ENCODE measurements around the gene CDC25A.

Gene CDC25A

DNA sequence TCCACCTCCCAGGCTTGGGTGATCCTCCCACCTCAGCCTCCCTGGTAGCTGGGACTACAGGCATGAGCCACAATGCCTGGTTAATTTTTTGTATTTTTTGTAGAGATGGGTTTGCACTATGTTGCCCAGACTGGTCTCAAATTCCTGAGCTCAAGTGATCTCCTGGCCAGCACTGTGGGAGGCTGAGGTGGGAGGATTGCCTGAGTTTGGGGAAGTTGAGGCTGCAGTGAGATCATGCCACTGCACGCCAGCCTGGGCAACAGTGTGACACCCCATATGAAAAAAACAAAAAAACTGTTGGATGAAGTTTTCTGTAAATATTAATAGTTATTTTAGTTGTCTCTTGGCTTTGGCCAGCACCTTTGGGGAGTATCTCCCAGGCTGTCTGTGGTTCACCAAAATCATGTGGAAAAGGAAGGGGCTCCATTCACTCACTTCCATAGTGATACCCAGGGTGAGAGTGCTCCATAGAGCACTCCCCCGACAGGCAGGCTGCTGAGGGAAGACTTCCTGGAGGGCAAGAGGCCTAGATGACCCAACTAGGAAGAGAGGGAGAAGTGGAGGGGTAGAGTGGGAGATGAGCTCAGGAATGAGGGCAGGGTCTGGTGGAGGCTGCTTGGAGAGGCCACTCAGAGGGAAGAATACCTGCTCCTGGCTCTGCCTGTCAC lies 47.1 kb downstream of the CDC25A start:
- Mint-ChIP-seq H3K27me3 (ENCODE audit: low read depth) (peaks cover 3% of the 10 kb centered on the region), H3K27ac (no peak overlapping the region), H3K4me3 (no peak overlapping the region), H3K4me1 (ENCODE audit: low read depth) (no peaks in the 10 kb centered on the region), H3K36me3 (ENCODE audit: low read depth) (no peaks in the 10 kb centered on the region), H3K9me3 (no peaks in the 10 kb centered on the region)

GRCh38 chr3:48140336-48140757 lies 47.9 kb downstream of the CDC25A start:
- Mint-ChIP-seq H3K27ac (no peak overlapping the region), H3K4me3 (no peak overlapping the region), H3K36me3 (ENCODE audit: low read depth) (no peaks in the 10 kb centered on the region)

DNA sequence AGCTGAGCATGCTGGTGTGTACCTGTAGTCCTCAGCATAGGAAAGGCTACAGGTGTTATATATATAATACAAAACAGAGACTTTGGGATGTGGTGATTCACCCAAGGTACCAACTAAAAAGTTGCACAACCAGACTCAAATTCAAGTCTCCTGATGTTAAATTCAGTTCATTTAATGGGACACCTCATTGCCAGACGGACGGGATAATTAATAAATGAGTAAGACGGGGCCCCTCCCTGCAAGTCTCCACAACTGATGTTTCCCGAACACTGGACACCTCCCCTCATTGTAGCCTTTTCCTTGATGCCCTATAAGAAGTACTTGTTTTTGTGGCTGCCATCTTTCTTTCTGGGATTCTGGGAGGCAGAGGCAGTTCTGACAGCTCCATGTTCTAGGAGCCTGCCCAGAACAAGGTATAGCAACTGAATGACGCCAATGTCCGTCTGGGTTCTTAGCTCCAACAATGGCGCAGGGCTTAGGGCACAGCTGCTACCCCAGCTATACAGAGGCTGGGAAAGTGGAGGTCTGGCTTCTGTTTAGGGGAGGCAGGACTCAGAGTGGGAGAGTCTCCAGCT lies 50.7 kb downstream of the CDC25A start:
- H3K4me3 Mint-ChIP-seq, result no peak overlapping the region
- H3K36me3 Mint-ChIP-seq (ENCODE audit: low read depth), result no peaks in the 10 kb centered on the region

More at GRCh38 chr3:48140336-48140757, 47.9 kb downstream of the CDC25A start:
- H3K9me3 Mint-ChIP-seq, result no peaks in the 10 kb centered on the region
- no peaks in the 10 kb centered on the region for H3K4me1 Mint-ChIP-seq (ENCODE audit: low read depth)
- H3K27me3 Mint-ChIP-seq (ENCODE audit: low read depth), result peaks cover 3% of the 10 kb centered on the region

DNA sequence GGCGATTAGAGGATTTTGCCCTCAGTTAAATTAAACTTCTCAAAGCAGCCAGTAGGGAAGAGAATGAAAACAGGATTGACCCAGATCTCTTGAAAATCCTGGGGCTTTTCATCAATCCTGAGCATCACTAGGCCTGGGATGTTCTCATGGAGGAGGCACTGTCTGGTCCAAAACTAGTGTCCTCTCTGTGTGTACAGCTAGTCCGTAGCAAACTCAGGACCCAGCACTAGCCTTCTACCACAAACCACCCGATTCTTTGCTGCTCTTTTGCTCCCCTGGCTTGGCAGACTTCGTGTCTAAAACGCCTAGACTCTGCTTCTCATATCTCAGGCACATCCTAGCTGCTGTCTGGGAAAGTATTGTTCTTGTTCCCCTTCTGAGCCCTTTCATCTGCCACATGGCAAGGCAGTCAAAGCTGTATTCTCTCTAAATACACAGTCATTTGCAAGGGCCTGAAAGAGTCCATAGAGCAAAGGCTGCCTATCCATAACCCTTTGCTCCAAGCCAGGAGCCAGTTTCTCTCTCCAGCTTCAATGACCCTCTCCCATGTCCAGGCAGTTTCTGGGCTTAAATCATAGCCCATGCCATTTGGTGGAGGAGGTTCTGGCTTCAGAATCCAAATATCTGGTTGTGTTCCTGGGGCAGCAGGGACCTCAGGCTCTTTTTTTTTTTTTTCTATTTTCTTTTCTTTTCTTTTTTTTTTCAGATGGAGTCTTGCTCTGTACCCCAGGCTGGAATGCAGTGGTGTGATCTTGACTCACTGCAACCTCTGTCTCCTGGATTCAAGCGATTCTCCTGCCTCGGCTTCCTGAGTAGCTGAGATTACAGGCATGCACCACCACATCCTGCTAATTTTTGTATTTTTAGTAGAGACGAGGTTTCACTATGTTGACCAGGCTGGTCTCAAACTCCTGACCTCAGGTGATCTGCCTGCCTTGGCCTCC lies 52.4 kb downstream of the CDC25A start:
- H3K4me1 Mint-ChIP-seq (ENCODE audit: low read depth), result no peaks in the 10 kb centered on the region
- no peak overlapping the region for H3K4me3 Mint-ChIP-seq
- H3K27ac Mint-ChIP-seq, result no peak overlapping the region
- no peaks in the 10 kb centered on the region for H3K9me3 Mint-ChIP-seq
- H3K36me3 Mint-ChIP-seq (ENCODE audit: low read depth), result no peaks in the 10 kb centered on the region
- peaks cover 3% of the 10 kb centered on the region for H3K27me3 Mint-ChIP-seq (ENCODE audit: low read depth)

More for the DNA sequence above, 50.7 kb downstream of the CDC25A start:
- Mint-ChIP-seq H3K27ac (no peak overlapping the region), H3K4me1 (ENCODE audit: low read depth) (no peaks in the 10 kb centered on the region), H3K27me3 (ENCODE audit: low read depth) (peaks cover 3% of the 10 kb centered on the region), H3K9me3 (no peaks in the 10 kb centered on the region)

DNA sequence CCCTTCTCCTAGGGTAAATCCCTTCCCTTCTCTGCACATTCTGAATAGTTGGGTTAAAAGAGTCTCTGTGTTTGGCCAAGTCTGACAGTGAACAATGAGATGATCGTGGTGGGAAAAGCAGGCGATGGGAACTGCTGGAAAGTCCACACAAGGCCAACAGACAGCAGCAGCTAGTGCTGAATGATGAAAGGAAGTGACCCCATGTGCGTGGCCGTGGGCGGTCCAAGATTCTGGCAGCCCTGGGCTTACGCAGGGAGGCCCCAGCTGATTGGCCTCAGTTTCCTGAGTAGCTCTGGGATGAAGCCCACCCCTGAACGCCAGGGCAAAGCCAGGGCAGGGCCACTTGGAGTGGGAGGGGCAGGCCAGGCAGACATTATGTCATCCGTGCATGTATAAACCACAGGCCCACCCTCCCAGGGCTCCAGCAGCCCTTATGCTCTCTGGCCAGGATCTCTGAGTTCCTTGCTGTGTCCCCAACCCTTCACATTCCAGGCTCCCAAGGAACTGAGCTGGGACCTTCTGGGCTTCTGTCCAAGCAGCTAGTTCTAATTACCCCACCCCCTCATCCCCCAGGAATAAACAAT lies 57.8 kb downstream of the CDC25A start:
- no peak overlapping the region for H3K4me3 Mint-ChIP-seq
- no peak overlapping the region for H3K27ac Mint-ChIP-seq
- H3K27me3 Mint-ChIP-seq (ENCODE audit: low read depth), result no peaks in the 10 kb centered on the region
- H3K4me1 Mint-ChIP-seq (ENCODE audit: low read depth), result no peaks in the 10 kb centered on the region
- no peaks in the 10 kb centered on the region for H3K36me3 Mint-ChIP-seq (ENCODE audit: low read depth)
- H3K9me3 Mint-ChIP-seq, result no peaks in the 10 kb centered on the region

- Mint-ChIP-seq H3K4me1 (ENCODE audit: low read depth) (no peaks in the 10 kb centered on the region), H3K4me3 (no peak overlapping the region)
Observed at GRCh38 chr3:48129921-48130320, 58.3 kb downstream of the CDC25A start.

GRCh38 chr3:48128774-48129173 lies 59.4 kb downstream of the CDC25A start:
- Mint-ChIP-seq H3K27me3 (ENCODE audit: low read depth) (no peaks in the 10 kb centered on the region), H3K36me3 (ENCODE audit: low read depth) (no peaks in the 10 kb centered on the region), H3K4me3 (no peak overlapping the region), H3K9me3 (no peaks in the 10 kb centered on the region), H3K4me1 (ENCODE audit: low read depth) (no peaks in the 10 kb centered on the region), H3K27ac (no peak overlapping the region)

More at GRCh38 chr3:48129921-48130320, 58.3 kb downstream of the CDC25A start:
- Mint-ChIP-seq H3K9me3 (no peaks in the 10 kb centered on the region), H3K27ac (no peak overlapping the region), H3K36me3 (ENCODE audit: low read depth) (no peaks in the 10 kb centered on the region), H3K27me3 (ENCODE audit: low read depth) (no peaks in the 10 kb centered on the region)

DNA sequence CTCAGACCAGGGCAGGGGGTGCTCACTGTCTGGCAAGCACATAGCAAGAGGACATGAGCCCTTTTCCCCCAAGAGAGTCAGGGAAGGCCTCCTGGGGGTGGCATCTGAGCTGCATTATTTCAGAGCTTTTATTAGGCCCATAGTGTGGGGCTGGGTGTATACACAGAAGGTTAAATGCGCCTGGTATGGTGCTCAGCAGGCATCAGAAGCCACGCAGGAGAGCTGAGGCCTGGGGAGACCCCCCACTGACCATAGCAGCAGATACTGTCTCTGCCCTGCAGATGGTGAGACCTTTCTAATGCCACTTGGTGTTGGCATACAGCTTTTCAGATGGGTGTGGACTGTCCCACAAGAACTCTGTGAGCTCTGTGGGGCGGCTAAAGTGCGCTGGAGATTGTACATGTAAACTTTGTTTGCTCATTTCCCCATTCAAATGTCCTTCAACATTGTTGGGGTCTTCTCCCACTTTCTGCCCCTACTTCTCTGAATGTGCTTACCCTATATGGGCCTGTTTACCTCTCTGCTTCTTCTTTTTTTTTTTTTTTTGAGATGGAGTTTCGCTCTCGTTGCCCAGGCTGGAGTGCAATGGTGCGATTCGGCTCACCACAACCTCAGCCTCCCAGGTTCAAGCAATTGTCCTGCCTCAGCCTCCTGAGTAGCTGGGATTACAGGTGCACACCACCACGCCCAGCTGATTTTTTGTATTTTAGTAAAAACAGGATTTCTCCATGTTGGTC lies 62.2 kb downstream of the CDC25A start:
- Mint-ChIP-seq H3K9me3 (no peaks in the 10 kb centered on the region), H3K27ac (no peak overlapping the region), H3K4me3 (no peak overlapping the region), H3K27me3 (ENCODE audit: low read depth) (no peaks in the 10 kb centered on the region), H3K36me3 (ENCODE audit: low read depth) (no peaks in the 10 kb centered on the region), H3K4me1 (ENCODE audit: low read depth) (no peaks in the 10 kb centered on the region)

DNA sequence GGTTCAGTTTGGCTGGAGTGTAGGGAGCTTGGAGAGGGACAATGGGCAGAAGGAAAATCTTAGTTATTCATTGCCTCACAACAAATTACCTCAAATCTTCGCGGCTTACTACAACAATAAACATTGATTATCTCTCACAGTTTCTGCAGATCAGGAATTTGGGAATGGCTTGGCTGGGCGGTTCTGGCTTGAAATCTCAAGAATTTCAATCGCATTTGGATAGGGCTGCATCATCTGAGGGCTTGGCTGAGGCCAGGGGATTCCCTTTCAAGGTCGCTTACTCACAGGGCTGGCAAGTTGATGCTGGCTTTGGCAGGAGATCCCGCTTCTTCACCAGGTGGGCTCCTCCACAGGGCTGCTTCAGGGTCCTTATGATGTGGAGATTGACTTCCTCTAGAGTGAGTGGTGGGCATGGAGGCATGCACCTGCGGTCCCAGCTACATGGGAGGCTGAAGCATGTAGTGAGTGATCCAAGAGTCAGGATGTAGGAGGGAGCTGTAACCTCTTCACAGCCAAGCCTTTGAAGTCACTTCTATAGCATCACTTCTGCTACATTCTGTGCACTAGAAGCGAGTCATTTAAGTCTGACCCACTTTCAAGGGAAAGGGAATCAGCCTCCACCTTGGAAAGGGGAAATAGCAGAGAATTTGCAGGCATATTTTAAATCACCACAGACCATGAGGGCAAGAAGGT lies 63.1 kb downstream of the CDC25A start:
- Mint-ChIP-seq H3K4me1 (ENCODE audit: low read depth) (no peaks in the 10 kb centered on the region), H3K27ac (no peak overlapping the region), H3K4me3 (no peak overlapping the region), H3K27me3 (ENCODE audit: low read depth) (no peaks in the 10 kb centered on the region), H3K36me3 (ENCODE audit: low read depth) (no peaks in the 10 kb centered on the region), H3K9me3 (no peaks in the 10 kb centered on the region)

DNA sequence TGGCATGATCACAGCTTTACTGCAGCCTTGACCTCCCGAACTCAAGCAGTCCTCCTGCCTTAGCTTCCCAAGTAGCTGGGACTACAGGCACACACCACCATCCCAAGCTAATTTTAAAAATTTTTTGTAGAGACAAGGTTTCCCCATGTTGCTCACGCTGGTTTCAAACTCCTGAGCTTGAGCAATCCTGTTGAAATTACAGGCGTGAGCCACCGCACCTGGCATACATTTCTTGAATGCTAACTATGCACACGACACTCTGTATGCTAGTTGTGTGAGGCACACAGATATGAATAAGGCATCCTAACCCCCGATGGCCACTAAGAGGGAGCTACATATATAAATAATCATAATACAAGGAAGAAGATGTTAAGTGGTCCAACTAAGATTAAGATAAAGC lies 64.9 kb downstream of the CDC25A start:
- Mint-ChIP-seq H3K4me1 (ENCODE audit: low read depth) (no peaks in the 10 kb centered on the region), H3K4me3 (no peak overlapping the region), H3K9me3 (no peaks in the 10 kb centered on the region), H3K27ac (no peak overlapping the region), H3K36me3 (ENCODE audit: low read depth) (no peaks in the 10 kb centered on the region), H3K27me3 (ENCODE audit: low read depth) (no peaks in the 10 kb centered on the region)

DNA sequence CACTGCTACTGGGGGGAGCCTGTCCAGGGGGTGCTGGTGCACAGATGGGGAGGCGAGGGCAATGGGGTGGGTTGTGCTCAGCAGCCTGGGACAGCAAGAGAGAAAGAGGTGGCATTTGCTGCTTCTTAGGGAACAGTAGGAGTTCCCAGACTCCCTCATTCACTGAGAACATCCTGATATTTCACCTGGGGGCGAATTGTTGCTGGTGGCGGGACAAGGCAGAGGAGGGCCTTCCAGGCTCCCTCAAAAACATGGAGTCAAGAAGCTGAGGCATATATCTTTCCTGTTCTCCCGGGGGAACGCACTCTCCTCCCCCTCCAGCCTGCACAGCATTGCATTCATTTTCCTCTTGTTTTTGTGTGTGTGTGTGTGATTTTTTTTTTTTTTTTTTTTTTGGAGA lies 65.7 kb downstream of the CDC25A start:
- Mint-ChIP-seq H3K27me3 (ENCODE audit: low read depth) (no peaks in the 10 kb centered on the region), H3K4me3 (no peak overlapping the region), H3K4me1 (ENCODE audit: low read depth) (no peaks in the 10 kb centered on the region), H3K36me3 (ENCODE audit: low read depth) (no peaks in the 10 kb centered on the region), H3K9me3 (no peaks in the 10 kb centered on the region), H3K27ac (no peak overlapping the region)

DNA sequence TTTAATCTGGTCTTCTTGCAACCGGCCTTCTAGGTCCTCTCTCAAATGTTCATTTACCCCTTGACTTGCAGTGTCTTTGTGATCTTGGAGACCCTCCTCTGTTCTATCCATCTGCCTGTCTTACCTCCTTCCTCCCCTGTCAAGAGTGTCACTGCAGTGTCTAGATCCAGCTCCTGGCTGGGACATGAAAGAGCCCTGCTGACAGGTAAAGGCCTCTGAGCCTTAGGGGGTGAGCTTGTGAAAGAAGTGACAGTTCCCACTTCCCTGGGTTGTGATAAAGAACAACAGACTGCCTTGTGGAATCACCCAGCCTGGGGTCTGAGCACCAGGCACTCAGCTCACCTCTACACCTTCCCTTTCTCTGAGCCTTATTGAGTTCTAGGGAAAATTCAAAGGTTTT lies 68.0 kb downstream of the CDC25A start:
- Mint-ChIP-seq H3K9me3 (no peaks in the 10 kb centered on the region), H3K27me3 (ENCODE audit: low read depth) (no peaks in the 10 kb centered on the region), H3K36me3 (ENCODE audit: low read depth) (no peaks in the 10 kb centered on the region), H3K27ac (no peak overlapping the region), H3K4me1 (ENCODE audit: low read depth) (no peaks in the 10 kb centered on the region), H3K4me3 (no peak overlapping the region)

DNA sequence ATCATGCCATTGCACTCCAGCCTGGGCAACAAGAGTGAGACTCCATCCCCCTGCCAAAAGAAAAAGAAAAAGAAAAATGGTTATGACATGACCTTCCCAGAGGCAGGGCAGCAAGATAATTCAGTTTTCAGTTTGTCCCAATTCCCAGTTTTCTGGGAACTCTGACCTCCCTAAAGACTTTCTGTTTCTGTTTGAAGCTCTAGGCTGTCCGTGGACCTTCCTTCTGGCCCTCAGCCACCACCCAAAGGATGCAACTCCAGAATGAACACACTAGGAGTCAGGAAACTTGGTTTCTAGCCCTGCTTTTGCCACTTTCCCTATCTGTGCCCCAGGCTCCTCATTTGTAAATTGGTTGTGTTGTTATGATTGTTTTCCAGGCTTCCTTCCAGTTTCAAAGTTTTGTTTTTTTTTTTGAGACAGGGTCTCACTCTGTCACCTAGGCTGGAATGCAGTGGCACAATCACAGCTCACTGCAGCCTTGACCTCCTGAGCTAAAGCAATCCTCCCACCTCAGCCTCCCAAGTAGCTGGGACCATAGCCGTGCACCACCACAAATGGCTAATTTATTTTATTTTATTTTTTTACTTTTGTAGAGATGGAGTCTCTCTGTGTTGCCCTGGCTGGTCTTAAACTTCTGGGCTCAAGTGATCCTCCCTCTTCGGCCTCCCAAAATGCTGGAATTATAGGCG lies 68.6 kb downstream of the CDC25A start:
- peaks cover 2% of the 10 kb centered on the region for H3K4me1 Mint-ChIP-seq (ENCODE audit: low read depth)
- H3K27me3 Mint-ChIP-seq (ENCODE audit: low read depth), result no peaks in the 10 kb centered on the region
- no peaks in the 10 kb centered on the region for H3K36me3 Mint-ChIP-seq (ENCODE audit: low read depth)
- no peak overlapping the region for H3K4me3 Mint-ChIP-seq
- no peaks in the 10 kb centered on the region for H3K9me3 Mint-ChIP-seq
- no peak overlapping the region for H3K27ac Mint-ChIP-seq
